Left cardiac atrium (tissue), 4 donors: ENCODE results near the gene ATG101. TPM values are rescaled to one million over a fixed set of nuclear protein-coding genes. Genes with fewer than 3 reads are reported as not detected.

Source experiments
- ATAC-seq, 2 donors: fragments of 200-7000 bp; cut with Tn5 transposase; one replicate each; pipeline ENCODE4 v1.9.1; 2020; ENCODE audit warnings: mild to moderate bottlenecking in 2 of 2, moderate library complexity in 2 of 2
- DNase-seq: peaks from one replicate; pipeline ENCODE4 v3.0.0-alpha.2; 2020
- intact Hi-C, 2 donors: fragments of 100-400 bp; cut with DNase I; formaldehyde crosslinking; loops; one replicate each; pipeline versions ENCODE4 v1.14.1 to v1.15.1; 2022 to 2023
- total RNA-seq, 2 donors: library from RNA; stranded (reverse); fragmentation: NEBNext Ultra II Directional; extraction: Animal tissue kit (Norgen Biotek cat#: 25700); gene quantifications; one replicate each; pipeline ENCODE4 v1.2.1, GENCODE V29; 2021
- donor health status: DM: no; HTN: yes; CAD: no.
- donor health status: DM: no; HTN: yes; CAD: no; lungs with severe emphysema.
- donor health status: DM: yes; HTN: yes; CAD: no.
- donor health status: Dilated cardiomyopathy.

ATG101 gene
- total RNA-seq, 2 donors from 2014 or later: 25.2 to 28.7 TPM

- intact Hi-C loops: no loop called here
- DNase-seq (peak; percentile 79), ATAC-seq (peak in 1 of 2 donors; percentile 5)
Measured at GRCh38 chr12:52037248-52037861, 32.4 kb upstream of the ATG101 start.

- no peak for ATAC-seq
- no peak for DNase-seq
- intact Hi-C loops: no loop called here
Measured at GRCh38 chr12:52038447-52038846, 31.3 kb upstream of the ATG101 start.

GRCh38 chr12:52041035-52041434 lies 28.7 kb upstream of the ATG101 start:
- intact Hi-C loops: no loop called here
- no peak for ATAC-seq
- DNase-seq: no peak

- ATAC-seq: peak; percentile 4 to 36
- intact Hi-C loops: no loop called here
- peak; percentile 72 for DNase-seq
Measured at GRCh38 chr12:52041695-52042123, 28.1 kb upstream of the ATG101 start.

DNA sequence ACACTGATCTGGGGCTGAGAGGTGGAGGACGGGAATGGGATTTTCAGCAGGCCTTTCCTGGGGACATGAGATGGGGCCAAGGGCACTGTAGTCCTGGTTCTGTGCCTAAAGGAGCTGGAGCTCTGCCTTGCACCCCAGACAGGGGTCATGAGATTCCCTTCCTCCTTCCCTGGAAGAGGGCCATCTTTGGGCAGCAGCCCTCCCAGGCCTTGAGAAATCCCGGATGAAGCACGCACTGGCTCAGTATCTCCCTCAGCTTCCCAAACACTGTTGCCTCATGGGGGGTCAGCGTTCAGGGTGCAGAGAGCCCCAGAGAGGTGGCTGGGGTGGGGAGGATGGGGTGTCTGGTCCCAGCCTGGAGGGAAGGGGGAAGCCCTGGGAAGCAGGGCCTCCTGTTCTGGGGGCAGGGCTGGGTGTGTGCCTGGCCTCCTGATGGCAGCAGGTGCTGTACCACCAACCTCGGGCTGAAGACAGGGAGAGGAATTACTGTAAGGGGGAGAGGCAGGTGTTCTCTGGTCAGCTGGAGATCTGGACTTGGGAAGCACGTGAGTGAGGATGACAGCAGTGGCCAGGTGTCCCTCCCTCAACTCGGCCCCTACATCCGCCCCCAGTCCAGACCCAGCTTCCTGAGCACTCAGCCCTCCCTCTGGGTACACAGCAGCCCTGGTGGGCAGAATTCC lies 26.9 kb upstream of the ATG101 start:
- intact Hi-C loops: no loop called here
- ATAC-seq: no peak
- DNase-seq: no peak

- ATAC-seq (peak; percentile 24 to 25), DNase-seq (peak; percentile 82)
- intact Hi-C loops: no loop called here
Measured at GRCh38 chr12:52043386-52044212, 26.2 kb upstream of the ATG101 start.

DNA sequence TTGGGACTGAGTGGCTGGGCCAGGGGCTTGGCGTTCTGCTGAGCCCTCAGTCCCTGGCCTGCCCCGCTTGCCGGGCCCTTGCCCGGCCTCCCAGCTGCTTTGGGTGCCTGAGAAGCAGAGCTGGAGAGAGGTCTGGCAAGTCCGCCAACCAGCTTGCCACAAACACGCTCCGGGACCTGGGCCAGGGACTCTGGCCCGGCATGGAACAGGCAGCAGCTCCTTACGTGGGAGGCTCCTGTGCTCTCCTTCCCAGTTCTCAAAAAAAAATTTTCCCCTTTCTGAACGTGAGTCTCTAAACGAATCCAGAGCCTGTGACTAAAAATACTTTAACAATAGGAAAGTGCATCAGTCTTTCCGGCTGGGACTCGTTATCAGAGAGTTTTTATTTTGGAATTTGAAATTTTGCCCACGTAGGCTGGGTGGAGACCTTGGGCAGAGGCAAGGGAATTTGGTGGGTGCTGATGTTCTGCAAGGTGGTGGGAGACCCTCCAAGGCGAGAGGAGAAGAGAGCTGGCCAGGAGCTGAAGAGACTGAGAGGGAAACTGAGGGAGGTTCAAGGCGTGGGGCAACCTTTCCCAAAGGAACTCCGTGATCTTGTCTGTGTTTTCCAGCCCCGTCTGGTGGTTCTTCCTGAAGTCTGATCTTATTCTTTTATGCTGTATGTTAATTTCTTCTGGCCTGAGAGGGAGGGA lies 25.3 kb upstream of the ATG101 start:
- intact Hi-C loops: no loop called here
- DNase-seq: peak; percentile 92
- peak; percentile 76 to 78 for ATAC-seq

DNA sequence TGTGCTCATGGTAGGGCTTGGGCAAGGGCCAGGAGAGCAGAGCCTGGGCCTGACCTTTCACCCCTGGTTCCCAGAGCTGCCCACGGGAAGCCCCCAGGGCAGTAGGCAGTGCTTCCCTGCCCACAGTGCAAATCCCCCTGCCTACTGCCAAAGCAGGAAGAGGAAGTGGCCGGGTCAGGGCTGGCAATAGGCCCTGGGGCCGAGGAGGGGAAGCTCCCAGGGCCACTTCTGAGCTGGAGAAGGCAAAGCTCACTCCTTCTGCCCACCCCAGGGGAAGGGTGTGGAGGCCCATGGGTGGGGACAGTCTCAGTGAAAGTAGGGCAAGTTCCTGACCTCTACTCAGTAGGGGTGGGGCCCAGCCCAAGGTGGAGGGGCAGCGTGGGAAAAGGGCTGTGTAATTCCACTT lies 24.0 kb upstream of the ATG101 start:
- peak in 1 of 2 donors; percentile 10 for ATAC-seq
- peak; percentile 72 for DNase-seq
- intact Hi-C loops: no loop called here

DNA sequence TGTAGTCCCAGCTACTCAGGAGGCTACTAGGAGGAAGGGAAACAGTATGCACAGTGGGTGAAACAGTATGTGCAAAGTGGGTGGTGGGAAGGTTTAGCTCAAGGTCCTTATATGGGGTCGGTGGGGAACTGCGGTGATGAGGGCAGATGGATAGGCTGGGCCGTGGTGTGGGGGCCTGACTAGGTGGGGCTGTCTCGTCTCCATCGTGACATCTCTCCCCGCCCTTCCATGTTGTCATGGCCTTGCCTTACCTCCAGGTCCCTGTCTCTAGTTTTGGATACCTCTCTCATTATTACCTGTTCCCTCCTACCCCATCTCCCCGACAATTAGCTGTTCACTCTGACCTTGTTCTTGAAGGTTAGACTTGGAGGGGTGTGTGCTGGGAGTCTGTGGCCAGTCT lies 22.9 kb upstream of the ATG101 start:
- ATAC-seq (no peak), DNase-seq (no peak)
- intact Hi-C loops: no loop called here

DNA sequence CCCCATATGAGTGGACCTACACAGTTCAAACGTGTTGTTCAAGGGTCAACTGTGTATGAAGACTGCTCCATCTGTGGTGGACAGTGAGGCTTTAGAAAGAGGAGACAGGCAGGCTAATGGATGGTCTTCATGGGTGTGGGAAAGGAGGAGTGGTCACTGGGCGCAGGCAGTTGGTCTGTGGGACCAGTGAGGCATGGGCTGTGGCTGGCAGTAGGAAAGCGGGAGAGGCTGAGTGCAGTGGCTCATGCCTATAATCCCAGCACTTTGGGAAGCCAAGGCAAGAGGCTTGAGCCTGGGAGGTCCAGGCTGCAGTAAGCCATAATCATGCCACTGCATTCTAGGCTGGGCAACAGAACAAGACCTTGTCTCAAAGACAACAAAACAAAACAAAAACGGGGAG lies 20.5 kb upstream of the ATG101 start:
- DNase-seq (no peak), ATAC-seq (no peak)
- intact Hi-C loops: no loop called here

- no peak for ATAC-seq
Measured at GRCh38 chr12:52049688-52050087, 20.1 kb upstream of the ATG101 start.

GRCh38 chr12:52050116-52050757 lies 19.5 kb upstream of the ATG101 start:
- intact Hi-C loops: no loop called here
- DNase-seq: peak; percentile 44
- peak; percentile 11 to 21 for ATAC-seq

More at GRCh38 chr12:52049688-52050087, 20.1 kb upstream of the ATG101 start:
- DNase-seq: no peak
- intact Hi-C loops: no loop called here

- intact Hi-C loops: no loop called here
- DNase-seq (peak; percentile 99), ATAC-seq (peak; percentile 84 to 93)
Measured at GRCh38 chr12:52050758-52051541, 18.8 kb upstream of the ATG101 start, which contains the start of gene NR4A1. NR4A1 (plus strand) TSS chr12:52051442; CDS start chr12:52054329, 2,887 bp downstream.

- no peak for ATAC-seq
- DNase-seq: peak; percentile 42
- intact Hi-C loops: no loop called here
Measured at GRCh38 chr12:52052468-52053186, 17.2 kb upstream of the ATG101 start.

GRCh38 chr12:52053536-52054209 lies 16.1 kb upstream of the ATG101 start:
- ATAC-seq (no peak), DNase-seq (peak; percentile 55)
- intact Hi-C loops: no loop called here

- intact Hi-C loops: no loop called here
- DNase-seq (peak; percentile 64), ATAC-seq (no peak)
Measured at GRCh38 chr12:52054231-52054832, 15.4 kb upstream of the ATG101 start.
